Activated CD8-positive, alpha-beta memory T cell treated with anti-CD3 and anti-CD28 coated beads, Interleukin-2, amount 50 U/mL, for 48 hours (primary cell): ENCODE measurements around the gene CACNA1F.

Experiments used
- DNase-seq: peaks from one replicate; pipeline ENCODE4 v3.0.0-alpha.2; 2020

The CACNA1F gene

GRCh38 chrX:49257074-49257790 lies 24.1 kb upstream of the CACNA1F start:
- no peak for DNase-seq

DNA sequence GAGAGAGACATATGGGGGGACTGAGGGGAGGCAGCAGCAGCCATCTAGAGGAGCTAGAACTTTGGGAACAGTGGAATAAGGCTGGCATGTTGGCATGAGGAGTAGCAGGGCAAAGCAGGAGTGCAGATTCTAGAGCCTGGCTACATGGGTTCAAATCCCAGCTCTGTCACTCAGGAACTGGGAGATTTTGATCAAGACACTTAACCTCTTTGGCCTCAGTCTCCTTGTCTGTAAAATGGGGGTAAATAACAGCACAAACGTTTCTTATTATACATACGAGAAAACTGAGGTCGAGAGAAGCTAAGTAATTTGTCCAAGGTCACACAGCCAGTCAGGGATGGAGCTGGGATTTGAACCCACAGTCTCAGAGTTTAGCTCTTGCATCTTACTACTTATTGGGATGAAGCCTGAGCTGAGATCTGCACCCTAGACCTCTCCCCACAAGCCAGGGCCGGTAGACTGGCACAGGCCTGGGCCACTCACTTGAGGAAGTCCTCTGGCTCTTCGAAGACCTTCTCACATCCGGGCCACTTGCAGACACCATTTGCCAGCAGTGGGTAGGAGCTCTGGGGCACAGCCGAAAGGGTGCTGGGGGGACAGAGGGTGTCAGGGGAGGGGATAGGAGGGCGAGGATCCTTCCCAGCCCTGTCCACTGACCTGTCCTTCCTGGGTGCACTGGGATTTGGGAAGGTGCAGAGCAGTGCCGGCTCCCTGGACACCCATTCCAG lies 23.3 kb upstream of the CACNA1F start:
- no peak for DNase-seq

DNA sequence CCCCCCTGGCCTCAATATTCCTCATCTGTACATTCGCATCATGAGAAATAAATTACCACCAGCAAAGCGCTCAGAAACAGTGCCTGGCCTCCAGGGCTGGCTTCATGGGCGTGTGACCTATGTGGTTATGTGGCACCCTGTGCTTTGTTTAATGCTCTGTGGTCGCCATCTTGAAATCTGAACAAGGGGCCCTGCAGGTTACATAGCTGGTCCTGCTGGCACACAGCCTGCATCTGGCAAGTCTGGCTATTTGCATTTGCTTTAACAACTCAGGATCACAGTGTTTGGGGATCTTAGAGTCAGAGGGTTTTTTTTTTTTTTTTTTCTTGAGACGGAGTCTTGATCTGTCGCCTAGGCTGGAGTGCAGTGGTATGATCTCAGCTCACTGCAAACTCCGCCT lies 21.5 kb upstream of the CACNA1F start:
- DNase-seq: no peak

GRCh38 chrX:49251325-49251724 lies 18.2 kb upstream of the CACNA1F start:
- DNase-seq: no peak

DNA sequence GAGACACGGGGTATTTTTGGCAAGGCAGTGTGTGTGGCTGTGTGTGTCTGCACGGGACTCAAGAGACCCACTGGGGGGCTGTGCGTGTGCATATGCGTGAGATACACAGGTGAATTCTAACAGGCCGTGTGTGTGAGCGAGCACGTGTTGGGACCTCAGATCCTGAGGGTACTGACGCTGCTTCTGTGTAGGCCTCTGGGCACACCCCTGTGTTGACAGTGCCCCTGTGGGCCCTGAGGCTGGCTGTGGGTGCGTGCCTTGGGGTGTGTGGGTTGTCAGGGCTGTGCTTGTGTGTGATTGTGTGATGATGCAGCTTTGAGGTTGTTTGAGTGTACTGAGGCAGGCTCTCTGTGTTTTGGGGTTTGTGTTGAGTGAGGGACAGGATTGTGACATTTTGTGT lies 17.4 kb upstream of the CACNA1F start:
- no peak for DNase-seq

DNA sequence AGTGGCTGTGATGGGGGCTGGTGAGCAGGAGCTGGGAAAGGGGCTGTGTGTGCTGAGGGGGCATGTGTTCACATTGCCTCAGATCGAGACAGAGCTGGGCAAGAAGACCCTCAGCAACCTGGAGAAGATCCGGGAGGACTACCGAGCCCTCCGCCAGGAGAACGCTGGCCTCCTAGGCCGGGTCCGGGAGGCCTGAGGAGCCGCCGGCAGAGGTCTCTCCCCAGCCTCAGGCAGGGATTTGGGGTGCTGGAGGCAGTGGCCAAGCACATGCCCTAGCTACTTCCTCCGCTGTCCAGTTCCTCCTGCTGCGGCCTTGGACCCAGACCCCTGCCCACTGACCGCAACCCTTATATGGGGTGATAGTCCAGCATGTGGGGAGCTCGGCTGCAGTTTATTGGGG lies 16.9 kb upstream of the CACNA1F start:
- DNase-seq: no peak

DNA sequence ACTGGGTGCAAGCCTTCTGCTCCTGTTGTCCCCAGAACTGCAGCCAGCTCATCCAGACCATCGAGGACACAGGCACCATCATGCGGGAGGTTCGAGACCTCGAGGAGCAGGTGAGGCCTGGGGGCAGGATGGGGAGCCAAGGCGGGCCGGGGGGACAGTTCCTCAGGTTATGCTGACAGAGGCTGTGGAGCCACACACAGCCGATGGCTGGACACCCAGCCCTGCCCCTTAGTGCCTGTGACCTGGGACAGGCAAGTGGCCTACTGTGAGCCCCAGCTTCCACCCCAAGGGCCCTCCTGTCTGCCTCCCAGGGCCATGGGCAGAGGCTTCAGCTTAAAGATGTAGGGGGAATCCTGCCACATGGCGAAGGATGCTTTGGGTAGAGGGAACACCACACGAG lies 16.5 kb upstream of the CACNA1F start:
- no peak for DNase-seq

- no peak for DNase-seq
These were observed 15.9 kb upstream of the CACNA1F start for GRCh38 chrX:49249071-49249470.

- DNase-seq: no peak
These were observed 15.0 kb upstream of the CACNA1F start for GRCh38 chrX:49247916-49248811.

DNA sequence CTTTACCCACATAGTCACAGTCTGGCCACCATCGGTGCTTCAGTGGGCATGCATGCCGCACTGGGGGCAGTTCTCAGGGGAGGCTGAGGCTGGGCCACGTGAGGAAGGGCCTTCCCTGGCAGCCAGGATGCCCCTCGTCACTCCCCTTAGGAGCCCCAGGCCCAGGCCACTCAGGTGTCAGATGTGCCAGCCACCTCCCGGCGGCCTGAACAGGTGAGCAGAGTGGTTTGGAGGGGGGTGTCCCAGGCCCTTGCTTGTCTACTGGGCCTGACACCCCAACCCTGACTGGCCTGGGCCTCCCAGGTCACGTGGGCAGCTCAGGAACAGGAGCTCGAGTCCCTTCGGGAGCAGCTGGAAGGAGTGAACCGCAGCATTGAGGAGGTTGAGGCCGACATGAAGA lies 14.2 kb upstream of the CACNA1F start:
- DNase-seq: no peak

- DNase-seq: no peak
These were observed 13.4 kb upstream of the CACNA1F start for GRCh38 chrX:49246541-49246940.

- no peak for DNase-seq
These were observed 11.1 kb upstream of the CACNA1F start for GRCh38 chrX:49244207-49244606.

- no peak for DNase-seq
These were observed 10.0 kb upstream of the CACNA1F start for GRCh38 chrX:49243166-49243565.

DNA sequence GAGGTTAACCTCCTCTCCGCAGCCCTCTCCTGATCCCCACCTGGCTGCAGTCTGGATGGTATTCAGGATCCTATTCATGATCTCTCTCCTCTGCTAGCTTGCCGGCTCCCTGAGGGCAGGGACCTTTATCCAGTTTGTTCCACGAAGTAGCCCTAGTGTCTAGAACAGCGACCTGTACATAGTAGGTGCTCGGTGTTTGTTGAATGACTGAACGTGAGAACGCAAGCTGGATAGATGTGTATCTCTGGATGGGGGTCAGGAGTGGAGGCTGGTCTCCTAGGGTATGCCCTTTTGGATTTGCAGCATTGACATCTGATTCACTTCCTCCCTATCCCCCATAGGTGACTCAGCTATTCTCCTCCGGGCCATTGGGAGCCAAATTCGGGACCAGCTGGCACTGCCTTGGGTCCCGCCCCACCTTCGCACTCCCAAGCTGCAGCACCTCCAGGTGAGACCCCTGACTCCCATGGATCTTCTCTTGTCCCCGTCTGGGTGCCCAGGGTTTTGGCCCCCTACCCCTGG lies 9.5 kb upstream of the CACNA1F start:
- DNase-seq: no peak

DNA sequence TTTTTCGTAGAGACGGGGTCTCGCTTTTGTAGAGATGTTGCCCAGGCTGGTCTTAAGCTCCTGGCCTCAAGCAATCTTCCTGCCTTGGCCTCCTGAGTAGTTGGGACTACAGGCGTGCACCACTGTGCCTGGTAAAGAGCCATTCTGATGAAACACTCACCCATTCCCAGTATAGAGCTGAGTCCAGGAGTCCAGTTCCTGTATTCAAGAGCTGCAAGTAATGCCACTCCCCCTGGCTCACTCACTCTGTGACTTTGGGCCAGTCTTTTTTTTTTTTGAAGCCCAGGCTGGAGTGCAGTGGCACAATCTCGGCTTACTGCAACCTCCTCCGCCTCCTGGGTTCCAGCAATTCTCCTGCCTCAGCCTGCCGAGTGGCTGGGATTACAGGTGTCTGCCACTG lies 5.6 kb upstream of the CACNA1F start:
- DNase-seq: no peak

DNA sequence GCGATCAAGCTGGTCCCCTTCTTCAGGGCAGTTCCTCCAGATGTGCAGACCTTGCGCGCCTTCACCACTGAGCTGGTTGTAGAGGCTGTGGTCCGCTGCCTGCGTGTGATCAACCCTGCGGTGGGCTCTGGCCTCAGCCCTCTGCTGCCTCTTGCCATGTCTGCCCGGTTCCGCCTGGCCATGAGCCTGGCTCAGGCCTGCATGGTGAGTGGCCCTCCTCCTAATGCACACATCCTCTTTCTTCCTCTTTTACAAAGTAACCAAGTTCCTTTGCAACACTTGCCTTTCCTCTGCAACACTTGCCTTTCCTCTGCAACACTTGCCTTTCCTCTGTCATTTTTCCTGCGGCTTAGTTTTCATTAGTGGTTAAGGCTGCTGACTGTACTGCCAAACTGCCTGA lies 3.9 kb upstream of the CACNA1F start:
- DNase-seq: no peak

DNA sequence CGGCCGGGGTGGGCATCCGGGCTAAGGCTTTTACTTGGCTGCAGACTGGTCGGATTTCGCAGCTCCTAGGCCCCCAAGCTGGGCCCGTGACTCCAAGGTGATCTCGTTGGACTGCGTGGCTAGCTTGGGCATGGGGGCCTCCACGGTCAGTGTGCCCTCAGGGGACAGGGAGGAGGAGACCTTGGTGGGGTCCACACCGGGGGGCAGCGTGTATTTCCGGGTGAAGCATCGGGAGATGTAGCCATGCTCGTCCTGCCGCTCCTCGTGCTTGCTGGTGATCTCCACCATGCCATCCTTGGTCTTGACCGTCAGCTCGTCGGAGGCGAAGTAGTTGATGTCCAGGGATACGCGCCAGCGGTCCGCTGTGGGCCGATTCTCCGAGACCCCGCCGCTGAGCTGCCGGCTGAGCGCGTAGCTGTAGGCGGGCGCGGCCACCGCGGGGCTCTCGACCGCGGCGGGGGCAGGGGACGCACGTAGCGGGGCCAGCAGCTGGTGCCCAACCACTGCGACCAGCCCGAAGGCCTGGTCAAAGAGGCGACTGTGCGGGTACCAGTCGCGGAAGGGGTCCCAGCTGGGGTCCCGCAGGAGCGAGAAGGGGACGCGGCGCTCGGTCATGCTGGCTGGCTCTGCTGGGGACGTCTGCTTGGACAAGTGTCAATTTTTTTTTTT lies 881 bp upstream of the CACNA1F start:
- DNase-seq: no peak

GRCh38 chrX:49232525-49232924 lies 615 bp downstream of the CACNA1F start:
- DNase-seq: no peak

GRCh38 chrX:49231333-49232000 lies 1.7 kb downstream of the CACNA1F start:
- no peak for DNase-seq

GRCh38 chrX:49230500-49231232 lies 2.5 kb downstream of the CACNA1F start:
- DNase-seq: peak; percentile 78

GRCh38 chrX:49228185-49228584 lies 5.0 kb downstream of the CACNA1F start:
- no peak for DNase-seq

DNA sequence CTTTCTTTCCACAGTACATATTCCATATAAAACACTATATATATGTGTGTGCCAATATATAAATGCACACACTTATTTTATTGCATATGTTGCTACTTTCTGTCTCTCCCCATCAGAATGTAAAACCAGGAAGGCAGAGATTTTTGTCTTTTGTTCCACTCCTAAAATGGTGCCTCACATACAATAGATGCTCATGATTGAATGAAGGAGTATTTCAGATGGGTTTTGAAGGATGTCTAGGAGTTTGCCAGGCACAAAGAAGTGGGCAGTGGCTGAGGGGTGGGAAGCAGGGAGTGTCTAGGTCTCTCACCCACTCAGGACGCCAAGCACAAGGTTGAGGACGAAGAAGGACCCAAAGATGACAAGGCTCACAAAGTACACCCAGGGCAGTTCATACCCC lies 5.4 kb downstream of the CACNA1F start:
- DNase-seq: no peak
